Measurements from ENCODE around the gene E2F3.

Gene E2F3

DNA sequence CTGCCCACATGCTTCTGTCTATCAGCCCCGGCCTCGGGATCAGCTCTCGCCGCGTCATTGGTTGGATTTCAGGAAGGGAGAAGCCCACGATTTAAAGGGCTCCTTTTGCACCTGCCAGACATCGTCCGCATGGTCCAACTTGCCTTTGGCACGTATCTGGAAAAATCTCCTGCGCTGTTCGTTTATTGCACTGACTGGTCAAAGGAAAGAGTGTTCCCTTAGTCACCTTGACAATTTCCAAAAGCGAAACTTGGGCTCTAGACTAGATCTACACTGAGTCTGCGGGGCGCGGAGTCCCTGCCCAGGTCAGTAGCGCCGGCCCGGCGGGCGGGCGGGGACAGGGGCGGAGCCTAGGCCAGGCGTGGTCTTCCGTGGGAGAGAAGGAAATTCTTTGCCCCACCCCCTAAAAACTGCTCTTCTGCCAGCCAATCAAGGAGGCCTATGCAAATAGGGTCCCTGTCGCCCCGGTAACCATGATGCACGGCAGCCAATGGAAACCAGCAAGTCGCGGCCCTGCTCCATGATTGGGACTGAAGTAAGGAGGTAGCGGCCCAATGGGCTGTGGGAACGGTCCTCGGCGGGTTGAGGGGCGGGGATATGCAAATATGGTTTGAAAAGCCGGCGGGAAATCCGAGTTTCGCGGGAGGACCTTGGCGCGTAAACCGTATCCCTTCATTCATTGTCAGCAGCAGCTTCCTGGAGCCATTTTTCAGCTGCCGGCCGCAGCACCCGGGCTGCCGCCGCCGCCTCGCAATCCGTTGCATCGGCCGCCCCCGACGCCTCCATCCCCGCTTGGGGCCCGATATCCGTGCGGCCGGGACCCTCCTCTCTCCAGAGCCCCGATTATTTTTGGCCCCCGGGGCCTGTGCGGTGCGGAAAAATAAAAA lies at the start of gene E2F3:
E2F3 (plus strand) TSS at position 675 of the 887 bp plus-strand sequence. CDS start 354 bp downstream, outside the sequence.
- peak; percentile 97 for FAIRE-seq
- peak; percentile 99 for DNase-seq (ENCODE audit: insufficient read length, low spot score)

DNA sequence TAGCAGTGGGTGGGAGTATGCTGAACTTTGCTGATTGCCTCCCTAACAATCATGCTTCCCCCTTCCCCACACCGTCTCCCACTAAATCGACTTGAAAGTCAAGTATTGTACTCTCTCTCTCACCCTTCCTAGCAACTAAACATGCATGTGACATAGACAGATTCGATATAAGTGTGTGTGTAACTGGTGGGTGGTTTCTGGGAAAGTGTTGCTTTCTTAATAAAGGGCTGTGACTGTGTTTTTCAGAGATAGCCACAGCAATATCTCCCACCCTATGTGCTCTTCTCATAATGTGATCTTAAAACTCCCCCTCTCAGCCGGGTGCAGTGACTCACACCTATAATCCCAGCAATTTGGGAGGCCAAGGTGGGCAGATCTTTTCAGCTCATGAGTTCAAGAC lies 49.3 kb upstream of the E2F3 start:
- FAIRE-seq (no peak), DNase-seq (ENCODE audit: insufficient read length, low spot score) (no peak)

DNA sequence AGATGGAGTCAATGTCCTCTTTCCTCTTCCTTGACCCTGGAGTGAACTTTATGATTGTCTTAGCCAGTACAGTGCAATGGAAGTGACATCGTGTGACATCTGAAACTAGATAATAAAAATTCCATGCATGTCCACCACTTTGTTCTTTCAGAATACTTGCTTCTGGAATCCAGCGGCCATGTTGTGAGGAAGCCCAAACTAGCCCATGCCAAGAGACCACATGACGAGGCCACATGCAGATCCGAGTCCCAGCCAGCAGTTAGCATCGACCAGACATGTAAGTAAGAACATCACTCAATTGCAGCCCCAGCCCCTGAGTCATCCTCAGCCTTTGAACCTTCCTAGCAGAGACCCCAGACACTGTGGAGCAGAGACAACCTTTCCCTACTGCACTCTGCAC lies 48.5 kb upstream of the E2F3 start:
- no peak for FAIRE-seq
- DNase-seq (ENCODE audit: insufficient read length, low spot score) = no peak

GRCh38 chr6:20354366-20354765 lies 47.3 kb upstream of the E2F3 start:
- DNase-seq (ENCODE audit: insufficient read length, low spot score) (no peak), FAIRE-seq (no peak)

DNA sequence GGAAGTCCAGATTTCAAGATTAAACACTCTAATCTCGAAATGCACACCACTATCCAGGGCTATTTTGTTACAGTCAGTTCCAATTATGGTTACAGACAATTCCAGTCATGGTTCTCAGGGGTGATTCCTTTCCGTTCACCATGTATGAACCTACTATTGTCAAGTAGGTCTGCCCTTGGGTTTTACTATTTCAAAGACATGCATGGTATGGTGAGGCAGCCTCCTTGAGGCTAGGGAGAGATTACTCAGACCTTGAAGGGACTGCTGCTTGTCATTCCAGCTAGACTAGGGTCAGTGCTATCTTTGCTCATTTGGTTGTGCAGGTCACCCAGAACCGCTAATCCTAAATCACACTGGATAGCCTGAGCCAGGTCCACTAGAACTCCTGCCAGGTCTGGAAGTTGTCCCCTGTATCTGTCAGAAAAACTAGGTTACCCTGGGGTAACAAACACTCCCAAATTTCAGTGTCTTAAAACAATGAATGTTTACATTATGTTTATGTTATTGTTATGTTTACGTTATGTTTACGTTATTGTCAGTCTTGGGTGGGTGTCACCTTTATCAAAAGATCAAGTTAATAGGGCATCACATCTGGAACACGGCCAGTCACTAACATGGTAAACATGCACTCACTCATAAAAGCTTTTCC lies 41.1 kb upstream of the E2F3 start:
- DNase-seq (ENCODE audit: insufficient read length, low spot score) = no peak

GRCh38 chr6:20362623-20363022 lies 39.1 kb upstream of the E2F3 start:
- no peak for FAIRE-seq
- DNase-seq (ENCODE audit: insufficient read length, low spot score) = no peak

More for the DNA sequence above, 41.1 kb upstream of the E2F3 start:
- FAIRE-seq = no peak

GRCh38 chr6:20364327-20364726 lies 37.4 kb upstream of the E2F3 start:
- DNase-seq (ENCODE audit: insufficient read length, low spot score) = no peak
- no peak for FAIRE-seq

GRCh38 chr6:20365456-20365855 lies 36.2 kb upstream of the E2F3 start:
- FAIRE-seq = no peak

GRCh38 chr6:20366082-20366830 lies 35.4 kb upstream of the E2F3 start:
- FAIRE-seq = no peak
- no peak for DNase-seq (ENCODE audit: insufficient read length, low spot score)

More at GRCh38 chr6:20365456-20365855, 36.2 kb upstream of the E2F3 start:
- DNase-seq (ENCODE audit: insufficient read length, low spot score) = no peak

GRCh38 chr6:20367743-20368485 lies 33.8 kb upstream of the E2F3 start:
- DNase-seq (ENCODE audit: insufficient read length, low spot score) (no peak), FAIRE-seq (no peak)

DNA sequence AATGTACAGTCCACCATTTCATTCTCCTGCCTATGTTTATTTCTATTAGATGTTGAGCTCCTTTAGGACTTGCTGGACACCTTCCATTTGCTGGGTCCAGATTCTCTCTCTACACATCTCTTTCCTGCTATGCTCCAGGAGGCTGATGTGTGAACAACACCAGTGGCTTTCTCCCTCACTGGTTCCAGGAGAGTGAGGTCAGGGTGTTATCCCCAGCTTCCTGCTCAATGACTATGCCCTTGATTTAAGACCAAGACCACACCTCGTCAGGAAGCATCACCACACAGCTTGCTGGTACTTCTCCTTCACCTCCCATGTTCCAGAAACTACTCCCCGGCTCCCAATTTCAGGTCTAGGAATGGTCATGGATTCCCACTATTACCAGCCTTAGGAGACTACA lies 31.3 kb upstream of the E2F3 start:
- no peak for DNase-seq (ENCODE audit: insufficient read length, low spot score)
- no peak for FAIRE-seq

DNA sequence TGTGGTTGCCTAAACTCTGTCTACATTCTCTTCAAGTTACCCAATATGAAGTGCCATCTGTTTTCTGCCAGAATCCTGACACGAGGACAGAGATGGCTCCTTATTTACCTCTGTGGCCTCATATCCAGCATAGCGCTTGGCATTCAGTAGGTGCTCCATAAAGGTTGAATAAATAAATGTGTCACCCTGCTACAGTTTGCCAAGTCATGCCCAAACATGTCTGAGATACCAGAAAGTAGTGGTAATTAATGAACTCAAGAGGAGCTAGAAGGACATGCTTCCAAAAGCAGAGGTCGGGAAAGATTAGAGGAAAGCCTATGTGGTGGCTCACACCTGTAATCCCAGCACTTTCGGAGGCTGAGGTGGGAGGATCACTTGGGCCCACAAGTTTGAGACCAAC lies 30.9 kb upstream of the E2F3 start:
- FAIRE-seq = no peak
- no peak for DNase-seq (ENCODE audit: insufficient read length, low spot score)

GRCh38 chr6:20375436-20375835 lies 26.2 kb upstream of the E2F3 start:
- DNase-seq (ENCODE audit: insufficient read length, low spot score) (no peak), FAIRE-seq (no peak)

- FAIRE-seq (peak; percentile 77), DNase-seq (ENCODE audit: insufficient read length, low spot score) (peak; percentile 56)
These were observed 23.9 kb upstream of the E2F3 start for GRCh38 chr6:20377623-20378265.

DNA sequence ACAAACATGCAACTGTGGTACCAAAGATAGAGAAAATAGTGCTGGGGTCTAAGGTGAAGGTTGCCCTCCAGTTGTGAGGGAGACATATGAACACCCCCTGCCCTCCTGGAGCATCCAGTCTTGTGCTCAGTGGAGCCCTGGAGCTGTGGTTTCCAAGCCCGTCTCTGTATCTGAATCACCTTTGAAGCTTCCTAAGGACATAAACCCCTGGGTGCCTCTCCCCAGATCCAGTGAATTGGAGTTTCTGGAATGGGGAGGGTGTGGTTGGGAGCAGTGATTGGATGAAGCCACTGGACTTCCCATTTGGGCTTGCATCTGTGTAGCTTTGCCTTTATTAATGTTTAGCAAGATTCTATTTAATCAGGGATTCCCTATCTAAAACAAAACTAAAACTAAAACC lies 22.4 kb upstream of the E2F3 start:
- DNase-seq (ENCODE audit: insufficient read length, low spot score) = no peak

DNA sequence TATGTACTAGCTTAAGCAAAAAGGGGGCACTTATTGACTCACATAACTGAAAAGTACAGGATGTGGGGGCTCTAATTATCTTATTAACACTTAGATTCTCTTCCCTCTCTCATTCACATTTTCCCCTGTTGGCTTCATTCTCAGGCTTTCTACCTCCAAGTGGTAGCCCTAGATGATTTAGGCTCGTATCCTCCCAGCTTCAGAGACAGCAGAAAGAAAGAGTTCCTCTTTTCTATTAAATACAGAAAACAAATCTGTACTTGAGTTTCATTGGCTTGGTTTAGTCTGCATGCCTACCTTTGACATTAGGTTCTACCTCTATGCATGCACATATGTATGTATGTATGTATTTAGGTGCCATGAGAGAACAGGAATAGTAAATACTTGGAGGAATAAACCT lies 15.5 kb upstream of the E2F3 start:
- DNase-seq (ENCODE audit: insufficient read length, low spot score) = no peak
- no peak for FAIRE-seq

More for the DNA sequence above, 22.4 kb upstream of the E2F3 start:
- FAIRE-seq = no peak

- DNase-seq (ENCODE audit: insufficient read length, low spot score) = no peak
- no peak for FAIRE-seq
These were observed 12.6 kb upstream of the E2F3 start for GRCh38 chr6:20389066-20389465.

- no peak for DNase-seq (ENCODE audit: insufficient read length, low spot score)
- no peak for FAIRE-seq
These were observed 8.4 kb upstream of the E2F3 start for GRCh38 chr6:20393297-20393696.

- FAIRE-seq (no peak), DNase-seq (ENCODE audit: insufficient read length, low spot score) (no peak)
These were observed 2.2 kb upstream of the E2F3 start for GRCh38 chr6:20399518-20399917.
